RWPE1 (cell line): ENCODE measurements around the gene PKM.

Source experiments
- CTCF ChIA-PET: fragments of 350-600 bp; sonication (Branson Sonifier 250); formaldehyde crosslinking; extraction: SDS; loops from one replicate; lab custom pipeline; 2021; lab: Yijun Ruan, JAX
- POLR2A ChIA-PET: fragments of 400-600 bp; formaldehyde crosslinking; extraction: SDS; loops from one replicate; lab custom pipeline; 2020; ENCODE audit warnings: antibody characterized with exemption; ENCODE audit not compliant: low non-redundant PET; lab: Yijun Ruan, JAX
- DNase-seq: peaks from one replicate; pipeline ENCODE4 v3.0.0; 2012; ENCODE audit warnings: low spot score
- H3K27ac ChIP-seq: fragments of 450-650 bp; 2 replicates; pipeline ENCODE4 v1.5.1; 2017
- TF ChIP-seq, protein P1 (sequence below): fragments of 450-650 bp; conservative IDR thresholded peaks from 2 replicates; pipeline ENCODE4 v1.5.1; 2017; ENCODE audit warnings: low read depth, mild to moderate bottlenecking

PKM gene

DNA sequence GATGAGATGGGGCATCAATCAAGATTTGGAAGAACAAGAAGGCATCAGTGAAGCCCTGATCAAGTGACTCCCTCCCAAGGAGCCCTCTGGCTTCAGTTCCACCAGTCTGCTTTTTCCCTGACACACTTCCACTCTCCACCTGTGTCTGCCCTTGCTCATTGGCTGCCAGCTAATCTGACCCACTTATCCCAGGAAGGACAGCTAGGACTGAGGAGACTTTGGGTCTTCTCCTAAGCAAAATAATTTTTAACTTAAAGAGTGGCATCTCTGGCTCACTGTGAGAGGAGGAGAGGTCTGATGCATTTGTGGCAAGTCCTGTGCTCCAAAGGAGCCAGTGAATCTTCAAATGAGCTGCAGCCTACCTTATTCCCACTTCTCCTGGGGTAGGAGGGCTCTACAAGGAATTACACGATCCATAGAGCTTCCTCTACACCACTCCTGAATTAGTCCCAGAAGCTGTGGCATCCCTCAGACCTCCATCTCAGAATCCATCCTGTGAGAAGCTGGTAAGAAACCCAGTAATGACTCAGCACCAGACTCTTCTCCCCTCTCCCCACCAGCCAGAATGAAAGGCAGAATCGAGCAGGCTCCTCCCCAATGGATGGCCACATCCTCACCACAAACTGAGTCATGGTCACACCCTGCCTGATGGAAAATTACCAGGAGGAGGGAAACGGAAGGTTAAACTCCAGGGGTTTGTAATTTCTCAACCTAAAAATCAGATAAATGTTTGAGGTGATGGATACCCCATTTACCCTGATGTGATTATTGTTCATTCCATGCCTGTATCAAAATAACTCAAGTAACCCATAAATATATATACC is 6.3 kb upstream of the PKM start:
- ChIA-PET POLR2A (interaction anchor here (0.5 kb wide), 1 partner anchor 37 kb away, joined by 3 read pairs; no protein-coding TSS in a partner anchor), CTCF (interaction anchor here (0.5 to 0.7 kb wide), 6 partner anchors 23 to 1036 kb away, joined by 3 to 8 read pairs (median 3); no protein-coding TSS in a partner anchor)
- H3K27ac ChIP-seq: peak overlapping the region; percentile 92
- TF ChIP-seq, protein P1, sequence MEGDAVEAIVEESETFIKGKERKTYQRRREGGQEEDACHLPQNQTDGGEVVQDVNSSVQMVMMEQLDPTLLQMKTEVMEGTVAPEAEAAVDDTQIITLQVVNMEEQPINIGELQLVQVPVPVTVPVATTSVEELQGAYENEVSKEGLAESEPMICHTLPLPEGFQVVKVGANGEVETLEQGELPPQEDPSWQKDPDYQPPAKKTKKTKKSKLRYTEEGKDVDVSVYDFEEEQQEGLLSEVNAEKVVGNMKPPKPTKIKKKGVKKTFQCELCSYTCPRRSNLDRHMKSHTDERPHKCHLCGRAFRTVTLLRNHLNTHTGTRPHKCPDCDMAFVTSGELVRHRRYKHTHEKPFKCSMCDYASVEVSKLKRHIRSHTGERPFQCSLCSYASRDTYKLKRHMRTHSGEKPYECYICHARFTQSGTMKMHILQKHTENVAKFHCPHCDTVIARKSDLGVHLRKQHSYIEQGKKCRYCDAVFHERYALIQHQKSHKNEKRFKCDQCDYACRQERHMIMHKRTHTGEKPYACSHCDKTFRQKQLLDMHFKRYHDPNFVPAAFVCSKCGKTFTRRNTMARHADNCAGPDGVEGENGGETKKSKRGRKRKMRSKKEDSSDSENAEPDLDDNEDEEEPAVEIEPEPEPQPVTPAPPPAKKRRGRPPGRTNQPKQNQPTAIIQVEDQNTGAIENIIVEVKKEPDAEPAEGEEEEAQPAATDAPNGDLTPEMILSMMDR: no peak
- peak; percentile 96 for DNase-seq

DNA sequence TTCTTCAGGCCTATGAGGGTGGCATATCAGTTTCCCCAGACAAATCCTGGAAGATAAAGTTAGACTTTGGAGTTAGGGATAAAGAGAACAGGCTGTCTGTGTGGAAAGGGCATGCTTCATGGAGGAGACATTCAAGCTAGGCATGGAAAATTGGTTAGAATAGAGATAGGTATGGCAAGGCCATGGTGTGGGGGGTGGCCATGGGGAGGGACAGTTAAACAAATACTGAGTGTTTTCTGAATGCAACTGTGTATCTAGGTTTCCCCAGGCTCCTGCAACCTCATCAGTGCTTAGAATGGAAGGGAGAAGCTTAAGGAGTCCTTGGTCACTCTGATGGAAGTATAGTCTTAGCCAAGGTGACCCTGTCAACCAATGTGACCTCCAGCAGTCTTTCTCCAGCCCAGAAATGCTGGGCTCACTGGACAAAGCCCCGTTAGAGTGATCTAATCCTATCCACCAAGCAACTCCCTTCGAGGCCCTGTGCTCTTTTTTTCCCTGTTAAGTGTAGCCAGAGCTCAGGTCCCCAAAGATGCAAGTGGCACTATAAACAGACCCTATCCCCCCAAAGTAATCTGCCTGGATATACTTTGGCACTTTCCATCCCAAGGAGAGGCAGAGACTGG is 5.5 kb upstream of the PKM start:
- DNase-seq: no peak
- ChIA-PET CTCF (interaction anchor here (0.7 kb wide), 3 partner anchors 22 to 747 kb away, joined by 3 read pairs; no protein-coding TSS in a partner anchor), POLR2A (no interaction called here)
- TF ChIP-seq, protein P1: no peak
- peak overlapping the region; percentile 92 for H3K27ac ChIP-seq

DNA sequence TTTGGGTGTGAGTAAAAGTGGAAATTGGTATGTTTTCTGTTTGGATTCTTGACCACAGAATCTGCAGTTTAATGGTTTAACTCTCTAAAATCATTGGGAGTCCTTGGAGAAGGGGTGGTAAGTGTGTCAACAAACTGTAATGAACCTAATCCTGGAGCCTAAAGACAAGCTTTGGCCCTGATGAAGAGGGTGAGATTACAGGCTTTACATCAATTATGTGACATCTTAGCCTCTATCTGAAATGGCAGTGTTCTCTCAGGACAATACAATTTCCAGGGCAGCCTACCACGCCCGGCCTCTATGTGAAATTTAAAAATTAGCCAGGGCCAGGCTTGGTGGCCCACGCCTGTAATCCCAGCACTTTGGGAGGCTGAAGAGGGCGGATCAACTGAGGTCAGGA is 4.3 kb upstream of the PKM start:
- ChIA-PET CTCF (no interaction called here), POLR2A (no interaction called here)
- TF ChIP-seq, protein P1: no peak
- no peak for DNase-seq
- peak overlapping the region; percentile 92 for H3K27ac ChIP-seq

DNA sequence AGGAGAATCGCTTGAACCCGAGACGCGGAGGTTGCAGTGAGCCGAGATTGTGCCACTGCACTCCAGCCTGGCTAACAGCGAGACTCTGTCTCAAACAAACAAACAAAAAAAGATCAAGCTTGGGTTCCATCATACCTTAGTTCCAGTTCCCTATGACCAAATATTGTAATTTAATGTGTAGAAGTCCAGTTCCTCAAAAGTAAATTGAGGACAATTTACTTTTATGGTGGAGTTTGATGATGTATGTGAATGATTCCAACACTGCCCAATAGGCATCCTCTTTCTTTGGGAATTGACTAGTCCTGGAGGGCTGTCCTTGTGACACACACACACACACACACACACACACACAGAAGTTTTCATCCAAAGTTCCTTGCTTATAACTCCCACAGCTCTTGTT is 2.8 kb upstream of the PKM start:
- ChIA-PET CTCF (no interaction called here), POLR2A (no interaction called here)
- no peak for DNase-seq
- peak overlapping the region; percentile 99 for H3K27ac ChIP-seq
- TF ChIP-seq, protein P1: no peak

DNA sequence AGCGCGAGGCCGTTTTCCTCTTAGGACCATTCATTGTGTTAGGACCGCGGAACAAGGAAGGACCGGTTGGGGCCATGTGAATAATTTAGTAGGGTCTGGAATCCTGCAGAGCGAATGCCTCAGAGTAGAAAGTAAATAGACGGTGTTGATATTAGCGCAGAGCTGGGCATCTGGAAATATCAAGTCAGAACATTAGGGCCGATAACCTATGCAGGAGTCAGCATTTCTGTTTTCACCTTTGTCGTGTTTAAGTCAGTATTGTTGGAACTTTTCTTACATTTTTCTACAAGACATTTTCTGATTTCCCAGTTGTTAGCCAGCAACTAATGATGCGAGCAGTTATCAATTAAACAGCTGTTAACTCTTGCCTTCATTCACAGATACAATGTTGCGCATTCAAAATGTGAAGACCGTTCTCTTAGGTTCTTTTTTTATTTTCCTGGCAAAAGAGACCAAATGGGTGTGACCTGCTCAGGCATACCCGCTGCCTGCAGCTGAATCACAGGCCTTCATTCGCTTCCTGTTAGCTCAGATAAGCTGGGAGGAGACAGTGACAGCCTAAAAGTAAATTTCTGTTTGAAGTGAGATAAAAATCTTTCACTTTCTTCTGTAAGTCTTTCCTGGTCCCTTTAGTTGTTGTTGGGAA is 966 bp upstream of the PKM start:
- POLR2A ChIA-PET: interaction anchor here (0.6 to 2.0 kb wide), 4 partner anchors 9 to 34 kb away, joined by 3 to 7 read pairs (median 6); partner anchors contain the start of gene GRAMD2A
- H3K27ac ChIP-seq: peak overlapping the region; percentile 99
- TF ChIP-seq, protein P1: no peak
- peak; percentile 74 for DNase-seq
- CTCF ChIA-PET: interaction anchor here (0.7 kb wide), 1 partner anchor 32 kb away, joined by 3 read pairs; no protein-coding TSS in a partner anchor
